ENCODE measurements around the gene PHF21B.

Gene PHF21B

DNA sequence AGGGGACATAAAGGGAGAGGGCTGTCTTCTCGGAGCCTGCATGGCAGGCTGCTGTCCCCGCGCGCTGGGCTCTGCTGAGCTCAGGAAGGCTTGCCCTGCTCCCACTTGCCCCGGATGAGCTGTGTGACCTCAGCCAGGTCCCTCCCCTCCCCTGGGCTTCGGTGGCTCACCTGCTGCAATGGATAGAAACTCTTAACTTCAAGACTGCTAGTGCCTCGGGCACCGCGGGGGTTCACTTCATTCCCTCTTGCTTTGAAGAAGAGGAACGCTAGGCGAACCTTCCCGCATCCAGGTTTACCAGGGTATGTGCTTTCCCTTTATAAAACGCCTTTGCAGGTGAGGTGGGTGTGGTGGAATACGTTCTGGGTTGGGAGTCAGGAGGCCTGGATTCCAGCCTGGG is 115.0 kb downstream of the PHF21B start:
- no peak for TF ChIP-seq TEAD4 (IDR thresholded peaks at IDR 0.05)
- no peak for TF ChIP-seq RAD21 (IDR thresholded peaks at IDR 0.05; ENCODE audit: low read depth)
- TF ChIP-seq NFIC (IDR thresholded peaks at IDR 0.05): no peak
- no peak for TF ChIP-seq REST (IDR thresholded peaks at IDR 0.05; ENCODE audit: low read depth)
- no peak for TF ChIP-seq CREB1 (IDR thresholded peaks at IDR 0.05; ENCODE audit: low read depth)
- no peak for TF ChIP-seq TCF12 (IDR thresholded peaks at IDR 0.05; ENCODE audit: low read depth)
- no peak for TF ChIP-seq ZBTB7A (IDR thresholded peaks at IDR 0.05; ENCODE audit: low read depth)
- no peak for TF ChIP-seq TAF1 (IDR thresholded peaks at IDR 0.05; ENCODE audit: low read depth)
- no peak for TF ChIP-seq FOXM1 (IDR thresholded peaks at IDR 0.05; ENCODE audit: borderline replicate concordance, low read depth)
- no peak for TF ChIP-seq USF1 (IDR thresholded peaks at IDR 0.05)

DNA sequence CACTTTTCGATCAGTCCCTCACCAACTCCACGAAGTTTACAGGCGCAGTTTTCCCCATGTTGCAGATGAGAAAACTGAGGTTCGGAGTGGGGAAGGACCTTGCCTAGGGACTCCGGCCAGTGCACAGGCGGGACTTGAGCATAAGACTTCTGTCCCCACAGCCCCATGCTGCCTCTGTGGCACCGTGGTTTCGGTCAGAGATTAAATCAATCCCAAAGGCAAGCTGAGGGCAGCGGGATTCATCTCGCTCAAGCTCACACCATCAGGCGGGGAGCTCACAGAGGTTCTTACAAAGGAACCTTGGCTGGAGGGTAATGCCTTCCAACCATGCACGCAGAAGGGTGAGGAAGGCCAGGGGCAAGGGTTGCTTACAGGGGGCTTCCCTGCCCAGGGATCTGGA is 115.5 kb downstream of the PHF21B start:
- TF ChIP-seq REST (IDR thresholded peaks at IDR 0.05; ENCODE audit: low read depth) (no peak), NFIC (IDR thresholded peaks at IDR 0.05) (no peak), FOXM1 (IDR thresholded peaks at IDR 0.05; ENCODE audit: borderline replicate concordance, low read depth) (no peak), CEBPB (IDR thresholded peaks at IDR 0.05) (no peak), ZBTB7A (IDR thresholded peaks at IDR 0.05; ENCODE audit: low read depth) (no peak), TAF1 (IDR thresholded peaks at IDR 0.05; ENCODE audit: low read depth) (no peak), EGR1 (IDR thresholded peaks at IDR 0.05) (no peak), TCF12 (IDR thresholded peaks at IDR 0.05; ENCODE audit: low read depth) (no peak), RAD21 (IDR thresholded peaks at IDR 0.05; ENCODE audit: low read depth) (no peak), YY1 (IDR thresholded peaks at IDR 0.05; ENCODE audit: low read depth) (no peak), EP300 (IDR thresholded peaks at IDR 0.05; ENCODE audit: borderline replicate concordance) (no peak), CREB1 (IDR thresholded peaks at IDR 0.05; ENCODE audit: low read depth) (no peak), USF1 (IDR thresholded peaks at IDR 0.05) (no peak), MAX (IDR thresholded peaks at IDR 0.05) (no peak), TEAD4 (IDR thresholded peaks at IDR 0.05) (no peak)

DNA sequence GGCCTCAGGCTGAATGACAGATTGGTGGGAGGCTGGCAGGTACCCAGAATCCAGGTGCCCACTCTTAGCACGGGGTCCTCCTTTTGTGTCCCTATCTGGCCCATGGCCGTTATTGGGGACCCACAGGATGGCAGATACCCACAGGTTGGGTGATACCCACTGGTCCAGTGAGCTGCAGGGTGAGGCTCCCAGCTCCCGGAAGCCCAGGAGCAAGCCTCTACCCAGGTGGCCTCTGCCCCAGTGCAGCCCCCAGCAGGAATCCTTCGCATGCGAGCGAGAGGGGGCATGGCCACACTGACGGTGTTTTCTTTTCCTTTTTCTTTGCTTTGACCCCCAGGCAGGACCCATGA is 116.1 kb downstream of the PHF21B start:
- TF ChIP-seq EGR1 (IDR thresholded peaks at IDR 0.05): no peak
- TF ChIP-seq NFIC (IDR thresholded peaks at IDR 0.05): no peak
- no peak for TF ChIP-seq TAF1 (IDR thresholded peaks at IDR 0.05; ENCODE audit: low read depth)
- TF ChIP-seq USF1 (IDR thresholded peaks at IDR 0.05): no peak
- TF ChIP-seq CREB1 (IDR thresholded peaks at IDR 0.05; ENCODE audit: low read depth): no peak
- no peak for TF ChIP-seq YY1 (IDR thresholded peaks at IDR 0.05; ENCODE audit: low read depth)
- no peak for TF ChIP-seq EP300 (IDR thresholded peaks at IDR 0.05; ENCODE audit: borderline replicate concordance)
- TF ChIP-seq CEBPB (IDR thresholded peaks at IDR 0.05): no peak
- no peak for TF ChIP-seq TEAD4 (IDR thresholded peaks at IDR 0.05)

DNA sequence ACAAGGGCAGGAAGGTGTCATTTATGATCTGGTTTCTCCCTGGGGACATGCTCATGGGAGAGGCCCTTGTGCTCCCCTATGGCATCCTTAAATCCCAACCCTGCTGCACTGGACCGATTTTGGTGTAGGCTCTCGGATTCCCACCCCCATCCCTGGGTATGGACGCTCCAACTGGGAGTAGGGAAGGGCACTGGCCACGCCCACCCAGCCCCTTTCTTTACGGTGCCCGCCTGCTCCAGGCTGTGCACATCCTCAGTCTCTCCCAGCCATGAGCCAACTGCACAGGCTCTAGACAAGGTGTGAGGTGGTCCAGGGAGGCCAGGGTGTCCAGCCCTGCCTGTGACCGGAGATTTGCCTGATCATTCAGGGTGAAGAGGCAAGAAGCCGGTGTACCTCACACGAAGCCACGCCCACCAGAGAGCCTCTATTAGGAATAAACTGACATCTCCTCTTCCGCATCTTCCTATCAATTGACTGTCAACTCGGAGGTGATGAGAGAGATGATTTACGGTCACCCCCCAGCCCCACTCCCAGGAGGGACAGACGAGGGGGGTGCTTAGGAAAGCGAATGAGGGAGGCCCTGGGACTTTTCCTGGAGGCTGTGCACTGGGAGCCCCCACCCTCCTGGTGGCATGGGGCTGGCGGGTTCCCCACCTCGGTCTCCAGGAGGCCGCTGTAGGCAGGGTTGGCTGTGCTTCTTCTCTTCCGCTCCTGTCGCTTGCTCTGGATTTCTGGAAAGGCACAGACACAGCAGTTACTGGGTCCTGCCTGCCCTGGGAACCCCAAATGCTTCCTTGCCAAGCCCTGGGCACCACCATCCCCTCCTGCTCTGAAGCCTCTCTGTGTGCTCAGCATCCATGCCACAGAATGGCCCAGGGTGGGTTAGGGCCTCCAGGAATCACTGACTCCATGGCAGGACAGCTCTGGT is 116.7 kb downstream of the PHF21B start:
- TF ChIP-seq TAF1 (IDR thresholded peaks at IDR 0.05; ENCODE audit: low read depth) (no peak), TCF12 (IDR thresholded peaks at IDR 0.05; ENCODE audit: low read depth) (no peak), NFIC (IDR thresholded peaks at IDR 0.05) (no peak)

GRCh38 chr22:44892243-44892642 is 117.6 kb downstream of the PHF21B start:
- TF ChIP-seq YY1 (IDR thresholded peaks at IDR 0.05; ENCODE audit: low read depth) (no peak), FOXM1 (IDR thresholded peaks at IDR 0.05; ENCODE audit: borderline replicate concordance, low read depth) (no peak), EP300 (IDR thresholded peaks at IDR 0.05; ENCODE audit: borderline replicate concordance) (no peak), TCF12 (IDR thresholded peaks at IDR 0.05; ENCODE audit: low read depth) (no peak), MAX (IDR thresholded peaks at IDR 0.05) (no peak), REST (IDR thresholded peaks at IDR 0.05; ENCODE audit: low read depth) (no peak), RAD21 (IDR thresholded peaks at IDR 0.05; ENCODE audit: low read depth) (no peak), CREB1 (IDR thresholded peaks at IDR 0.05; ENCODE audit: low read depth) (no peak), TEAD4 (IDR thresholded peaks at IDR 0.05) (no peak), NFIC (IDR thresholded peaks at IDR 0.05) (no peak)

All from Ishikawa (cell line).